ENCODE data around the gene CCDC178.

Gene CCDC178

DNA sequence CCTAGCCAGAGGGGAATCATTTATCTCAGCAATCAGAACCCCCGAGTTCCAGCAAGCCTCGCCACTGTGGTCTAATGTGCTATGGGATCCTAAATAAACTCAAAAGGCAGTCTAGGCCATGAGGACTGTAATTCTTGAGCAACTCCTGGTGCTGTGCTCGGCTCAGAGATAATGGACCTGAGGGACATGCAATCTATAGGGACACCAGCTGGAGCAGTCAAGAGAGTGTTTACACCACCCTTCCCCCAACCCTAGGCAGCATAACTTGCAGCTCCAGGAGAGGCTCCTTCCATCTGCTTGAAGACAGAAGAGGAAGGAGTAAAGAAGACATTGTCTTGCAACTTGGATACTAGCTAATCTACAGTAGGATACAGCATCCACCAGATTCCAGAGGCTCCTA lies 442.2 kb downstream of the CCDC178 start:
- no peaks in the 10 kb centered on the region for H3K27me3 ChIP-seq (ENCODE audit: insufficient read depth, low read length)
- no peaks in the 10 kb centered on the region for H3K36me3 ChIP-seq (ENCODE audit: insufficient read depth, low read length)
- H3K9me3 ChIP-seq (ENCODE audit: low read length), result no peaks in the 10 kb centered on the region
- no peak overlapping the region for H3K27ac ChIP-seq (ENCODE audit: low read depth, low read length, poor library complexity, severe bottlenecking)
- H3K4me1 ChIP-seq (ENCODE audit: insufficient read depth, low read length, severe bottlenecking), result no peaks in the 10 kb centered on the region
- H3F3A ChIP-seq (ENCODE audit: insufficient read depth, low read length), result no peaks in the 10 kb centered on the region
- H2AFZ ChIP-seq (ENCODE audit: low read length), result no peak overlapping the region
- H3K4me3 ChIP-seq (ENCODE audit: low read depth, low read length, poor library complexity, severe bottlenecking), result no peak overlapping the region
- no peak overlapping the region for H3K9ac ChIP-seq (ENCODE audit: low read length)
- TF ChIP-seq EZH2 (IDR thresholded peaks at IDR 0.05; ENCODE audit: borderline replicate concordance, low read length), result no peak
- no peak overlapping the region for H3K4me2 ChIP-seq (ENCODE audit: low read length)
- no peaks in the 10 kb centered on the region for H4K20me1 ChIP-seq (ENCODE audit: insufficient read depth, low read length)
- H3K79me2 ChIP-seq (ENCODE audit: insufficient read depth, low read length), result no peaks in the 10 kb centered on the region
- H3K9me2 ChIP-seq (ENCODE audit: low read depth, low read length), result no peaks in the 10 kb centered on the region

DNA sequence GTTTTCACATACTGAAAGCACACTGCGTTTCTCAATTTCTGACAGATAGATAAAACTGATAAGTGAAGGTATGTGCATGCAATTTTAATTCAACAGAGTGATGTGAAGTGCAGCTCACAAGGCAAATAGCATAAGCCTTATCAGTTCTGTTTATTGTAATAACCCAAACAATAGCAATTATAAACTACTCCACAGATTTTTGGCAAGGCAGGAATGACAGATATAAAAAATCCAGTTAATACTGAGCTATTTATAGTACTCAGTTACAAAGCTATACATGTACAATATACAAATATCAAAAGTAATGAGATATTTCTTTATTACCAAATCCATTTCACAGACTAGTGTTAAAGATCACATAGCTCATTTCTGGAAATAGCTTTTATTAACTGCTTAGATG lies 456.8 kb downstream of the CCDC178 start:
- Histone ChIP-seq H3K9ac (ENCODE audit: low read length) (no peak overlapping the region), H3K36me3 (ENCODE audit: insufficient read depth, low read length) (no peaks in the 10 kb centered on the region), H3K27ac (ENCODE audit: low read depth, low read length, poor library complexity, severe bottlenecking) (no peak overlapping the region), H3F3A (ENCODE audit: insufficient read depth, low read length) (no peaks in the 10 kb centered on the region), H3K27me3 (ENCODE audit: insufficient read depth, low read length) (no peaks in the 10 kb centered on the region), H2AFZ (ENCODE audit: low read length) (no peak overlapping the region), H3K4me3 (ENCODE audit: low read depth, low read length, poor library complexity, severe bottlenecking) (no peak overlapping the region), H3K4me1 (ENCODE audit: insufficient read depth, low read length, severe bottlenecking) (no peaks in the 10 kb centered on the region), H3K4me2 (ENCODE audit: low read length) (no peak overlapping the region), H4K20me1 (ENCODE audit: insufficient read depth, low read length) (no peaks in the 10 kb centered on the region), H3K9me3 (ENCODE audit: low read length) (no peaks in the 10 kb centered on the region), H3K9me2 (ENCODE audit: low read depth, low read length) (no peaks in the 10 kb centered on the region), H3K79me2 (ENCODE audit: insufficient read depth, low read length) (no peaks in the 10 kb centered on the region)
- TF ChIP-seq CTCF (IDR thresholded peaks at IDR 0.05; ENCODE audit: low read length), result no peak
- no peak for TF ChIP-seq EZH2 (IDR thresholded peaks at IDR 0.05; ENCODE audit: borderline replicate concordance, low read length)

- Histone ChIP-seq H2AFZ (ENCODE audit: low read length) (no peak overlapping the region), H3K9me3 (ENCODE audit: low read length) (no peaks in the 10 kb centered on the region), H3F3A (ENCODE audit: insufficient read depth, low read length) (no peaks in the 10 kb centered on the region), H3K27me3 (ENCODE audit: insufficient read depth, low read length) (no peaks in the 10 kb centered on the region), H3K4me2 (ENCODE audit: low read length) (no peak overlapping the region), H3K4me3 (ENCODE audit: low read depth, low read length, poor library complexity, severe bottlenecking) (no peak overlapping the region), H3K27ac (ENCODE audit: low read depth, low read length, poor library complexity, severe bottlenecking) (no peak overlapping the region), H3K4me1 (ENCODE audit: insufficient read depth, low read length, severe bottlenecking) (no peaks in the 10 kb centered on the region), H3K79me2 (ENCODE audit: insufficient read depth, low read length) (no peaks in the 10 kb centered on the region), H3K9ac (ENCODE audit: low read length) (no peak overlapping the region), H4K20me1 (ENCODE audit: insufficient read depth, low read length) (no peaks in the 10 kb centered on the region), H3K9me2 (ENCODE audit: low read depth, low read length) (no peaks in the 10 kb centered on the region), H3K36me3 (ENCODE audit: insufficient read depth, low read length) (no peaks in the 10 kb centered on the region)
- TF ChIP-seq EZH2 (IDR thresholded peaks at IDR 0.05; ENCODE audit: borderline replicate concordance, low read length), result no peak
- no peak for TF ChIP-seq CTCF (IDR thresholded peaks at IDR 0.05; ENCODE audit: low read length)
These were observed 459.6 kb downstream of the CCDC178 start for GRCh38 chr18:32980896-32981295.

DNA sequence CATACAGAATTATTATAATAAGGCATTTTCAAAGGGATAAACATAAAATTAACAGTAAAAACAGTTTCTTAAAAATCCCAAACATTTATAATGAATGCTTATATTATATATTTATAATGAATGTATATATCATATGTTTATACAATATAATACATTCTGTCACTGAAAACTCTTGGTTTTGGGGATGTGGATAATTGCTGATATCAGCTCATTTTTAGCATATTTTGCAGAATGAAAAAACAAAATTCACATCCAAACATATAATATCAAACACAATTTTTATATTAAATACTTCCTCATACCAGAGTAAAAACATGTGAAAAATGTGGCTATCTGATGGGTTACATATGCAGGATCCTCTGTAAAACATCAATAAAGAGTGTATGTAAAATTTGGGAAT lies 465.0 kb downstream of the CCDC178 start:
- H3K9ac ChIP-seq (ENCODE audit: low read length), result no peak overlapping the region
- no peaks in the 10 kb centered on the region for H3F3A ChIP-seq (ENCODE audit: insufficient read depth, low read length)
- no peaks in the 10 kb centered on the region for H3K27me3 ChIP-seq (ENCODE audit: insufficient read depth, low read length)
- H3K27ac ChIP-seq (ENCODE audit: low read depth, low read length, poor library complexity, severe bottlenecking), result no peak overlapping the region
- no peaks in the 10 kb centered on the region for H3K9me2 ChIP-seq (ENCODE audit: low read depth, low read length)
- no peaks in the 10 kb centered on the region for H3K9me3 ChIP-seq (ENCODE audit: low read length)
- H3K4me3 ChIP-seq (ENCODE audit: low read depth, low read length, poor library complexity, severe bottlenecking), result no peak overlapping the region
- no peak for TF ChIP-seq EZH2 (IDR thresholded peaks at IDR 0.05; ENCODE audit: borderline replicate concordance, low read length)
- no peak for TF ChIP-seq CTCF (IDR thresholded peaks at IDR 0.05; ENCODE audit: low read length)
- no peak overlapping the region for H3K4me2 ChIP-seq (ENCODE audit: low read length)
- no peaks in the 10 kb centered on the region for H3K36me3 ChIP-seq (ENCODE audit: insufficient read depth, low read length)
- H4K20me1 ChIP-seq (ENCODE audit: insufficient read depth, low read length), result no peaks in the 10 kb centered on the region
- H3K79me2 ChIP-seq (ENCODE audit: insufficient read depth, low read length), result no peaks in the 10 kb centered on the region
- H2AFZ ChIP-seq (ENCODE audit: low read length), result no peak overlapping the region
- H3K4me1 ChIP-seq (ENCODE audit: insufficient read depth, low read length, severe bottlenecking), result no peaks in the 10 kb centered on the region
